Transverse colon (tissue), 4 donors: Measurements from ENCODE around the gene SRPX2.

Experiments
- EP300 ChIP-seq: sonication (generic); formaldehyde crosslinking; IDR thresholded peaks from one replicate; pipeline ENCODE4 v1.6.1; 2017; ENCODE audit warnings: antibody characterized with exemption, low read depth
- POLR2A ChIP-seq: fragments of 450-650 bp; IDR thresholded peaks from one replicate; pipeline ENCODE4 v1.6.1; 2016; ENCODE audit warnings: antibody characterized with exemption, mild to moderate bottlenecking, moderate library complexity
- POLR2AphosphoS5 ChIP-seq, 3 donors: sonication (generic); formaldehyde crosslinking; IDR thresholded peaks; one replicate each; pipeline ENCODE4 v1.6.1; 2016; ENCODE audit warnings: antibody characterized with exemption in 3 of 3
- TF ChIP-seq, protein P1 (sequence below), 5 experiments: fragments of 200-600 bp in 3 of 5; fragments of 450-650 bp in 2 of 5; sonication (generic) in 3 of 5; IDR thresholded peaks; 1 replicate in 2 of 5; 2 replicates in 3 of 5; pipeline ENCODE4 v1.5.1; 2016 to 2017; ENCODE audit warnings: antibody characterized with exemption in 5 of 5, inconsistent platforms in 3 of 5, mild to moderate bottlenecking in 2 of 5, moderate library complexity in 1 of 5

DNA sequence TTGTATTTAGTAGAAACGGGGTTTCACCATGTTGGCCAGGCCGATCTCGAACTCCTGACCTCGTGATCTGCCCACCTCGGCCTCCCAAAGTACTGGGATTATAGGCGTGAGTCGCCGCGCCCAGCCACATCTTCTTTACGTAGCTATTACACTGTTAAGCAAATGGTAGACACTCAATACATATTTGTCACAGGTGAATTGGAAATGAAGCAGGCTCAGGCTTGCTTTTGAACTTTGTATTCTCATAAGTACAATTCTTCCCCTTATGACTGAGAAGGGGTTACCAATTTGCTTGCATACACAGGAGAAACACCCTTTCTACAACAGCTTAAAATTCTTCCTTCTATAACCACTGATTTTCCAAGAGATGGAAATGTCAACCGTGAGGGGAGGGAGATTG lies 787 bp upstream of the SRPX2 start:
- TF ChIP-seq, protein P1, sequence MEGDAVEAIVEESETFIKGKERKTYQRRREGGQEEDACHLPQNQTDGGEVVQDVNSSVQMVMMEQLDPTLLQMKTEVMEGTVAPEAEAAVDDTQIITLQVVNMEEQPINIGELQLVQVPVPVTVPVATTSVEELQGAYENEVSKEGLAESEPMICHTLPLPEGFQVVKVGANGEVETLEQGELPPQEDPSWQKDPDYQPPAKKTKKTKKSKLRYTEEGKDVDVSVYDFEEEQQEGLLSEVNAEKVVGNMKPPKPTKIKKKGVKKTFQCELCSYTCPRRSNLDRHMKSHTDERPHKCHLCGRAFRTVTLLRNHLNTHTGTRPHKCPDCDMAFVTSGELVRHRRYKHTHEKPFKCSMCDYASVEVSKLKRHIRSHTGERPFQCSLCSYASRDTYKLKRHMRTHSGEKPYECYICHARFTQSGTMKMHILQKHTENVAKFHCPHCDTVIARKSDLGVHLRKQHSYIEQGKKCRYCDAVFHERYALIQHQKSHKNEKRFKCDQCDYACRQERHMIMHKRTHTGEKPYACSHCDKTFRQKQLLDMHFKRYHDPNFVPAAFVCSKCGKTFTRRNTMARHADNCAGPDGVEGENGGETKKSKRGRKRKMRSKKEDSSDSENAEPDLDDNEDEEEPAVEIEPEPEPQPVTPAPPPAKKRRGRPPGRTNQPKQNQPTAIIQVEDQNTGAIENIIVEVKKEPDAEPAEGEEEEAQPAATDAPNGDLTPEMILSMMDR (IDR thresholded peaks at IDR 0.05) = no peak
- no peak for TF ChIP-seq POLR2A
- no peak for TF ChIP-seq EP300
- TF ChIP-seq POLR2AphosphoS5 (IDR thresholded peaks at IDR 0.05) = no peak
